IMR-90 (cell line): Measurements from ENCODE around the gene CSRNP3. TPM values are rescaled to one million over a fixed set of nuclear protein-coding genes. Genes with fewer than 3 reads are reported as not detected.

Experiments
- ATAC-seq: fragments of 200-7000 bp; cut with Tn5 transposase; 2 replicates; pipeline ENCODE4 v1.9.1; 2020; ENCODE audit warnings: low read depth, mild to moderate bottlenecking, moderate library complexity
- BruUV-seq: library from RNA; stranded (reverse); fragments of 400-500 nt; replicated peaks from 2 replicates; lab custom pipeline; 2021; lab: Mats Ljungman, UMichigan
- CTCF ChIA-PET: fragments of 300-600 bp; formaldehyde crosslinking; extraction: SDS; loops from one replicate; lab custom pipeline; 2021; ENCODE audit warnings: antibody characterized with exemption; lab: Yijun Ruan, JAX
- POLR2A ChIA-PET: fragments of 300-600 bp; sonication (Branson Sonifier 250); formaldehyde crosslinking; loops from one replicate; lab custom pipeline; 2022; ENCODE audit warnings: antibody characterized with exemption; ENCODE audit not compliant: unreplicated experiment; lab: Charles Lee
- DNase-seq: peaks from one replicate; pipeline ENCODE4 v3.0.0; 2013
- H2AFZ ChIP-seq: replicated peaks from 2 replicates; pipeline ENCODE3; 2013; ENCODE audit warnings: low read length, mild to moderate bottlenecking; ENCODE audit not compliant: poor library complexity
- H2AK5ac ChIP-seq: 2 replicates; pipeline ENCODE4 v1.6.1; 2013; ENCODE audit warnings: low read depth, low read length, inconsistent platforms
- H2AK9ac ChIP-seq: replicated peaks from 2 replicates; pipeline ENCODE3; 2013; ENCODE audit warnings: mild to moderate bottlenecking, low read depth, low read length, moderate library complexity; ENCODE audit not compliant: poor library complexity
- H2BK120ac ChIP-seq: 2 replicates; pipeline ENCODE4 v1.6.1; 2013; ENCODE audit warnings: low read depth, low read length, inconsistent platforms
- H2BK15ac ChIP-seq: 3 replicates; pipeline ENCODE4 v1.6.1; 2013; ENCODE audit warnings: low read depth, low read length, inconsistent platforms
- H2BK20ac ChIP-seq: 2 replicates; pipeline ENCODE4 v1.6.1; 2013; ENCODE audit warnings: low read depth, mild to moderate bottlenecking, inconsistent platforms, low read length, moderate library complexity
- H2BK5ac ChIP-seq: 2 replicates; pipeline ENCODE4 v1.6.1; 2013; ENCODE audit warnings: mild to moderate bottlenecking, low read depth, low read length, inconsistent platforms; ENCODE audit not compliant: poor library complexity, severe bottlenecking
- H3K14ac ChIP-seq: replicated peaks from 2 replicates; pipeline ENCODE4 v1.6.1; 2013; ENCODE audit warnings: low read depth, low read length, inconsistent platforms
- H3K18ac ChIP-seq: 2 replicates; pipeline ENCODE4 v1.6.1; 2013; ENCODE audit warnings: low read depth, low read length, control low read depth
- H3K23ac ChIP-seq: 2 replicates; pipeline ENCODE4 v1.6.1; 2013; ENCODE audit warnings: low read depth, low read length, inconsistent platforms
- H3K27ac ChIP-seq: 2 replicates; pipeline ENCODE4 v1.5.1; 2013; ENCODE audit warnings: mild to moderate bottlenecking, control low read depth, low read length; ENCODE audit not compliant: insufficient read depth
- H3K27me3 ChIP-seq: 2 replicates; pipeline ENCODE4 v1.6.1; 2013; ENCODE audit warnings: low read length; ENCODE audit not compliant: control insufficient read depth, insufficient read depth
- H3K36me3 ChIP-seq: 2 replicates; pipeline ENCODE4 v1.6.1; 2013; ENCODE audit warnings: low read length, mixed read lengths; ENCODE audit not compliant: control insufficient read depth, insufficient read depth
- H3K4ac ChIP-seq: 2 replicates; pipeline ENCODE4 v1.6.1; 2013; ENCODE audit warnings: low read depth, low read length, inconsistent platforms
- H3K4me1 ChIP-seq: 2 replicates; pipeline ENCODE4 v1.6.1; 2013; ENCODE audit warnings: low read length, mixed read lengths; ENCODE audit not compliant: control insufficient read depth, insufficient read depth
- H3K4me2 ChIP-seq: 2 replicates; pipeline ENCODE4 v1.6.1; 2013; ENCODE audit warnings: low read depth, mild to moderate bottlenecking, control low read depth, low read length, moderate library complexity
- H3K4me3 ChIP-seq: 2 replicates; pipeline ENCODE4 v1.5.1; 2013; ENCODE audit warnings: low read depth, mild to moderate bottlenecking, control low read depth, low read length, moderate library complexity; ENCODE audit not compliant: insufficient read depth
- H3K56ac ChIP-seq: 2 replicates; pipeline ENCODE4 v1.6.1; 2013; ENCODE audit warnings: low read length, inconsistent platforms; ENCODE audit not compliant: insufficient read depth; ENCODE audit errors: extremely low read depth
- H3K79me1 ChIP-seq, 2 experiments: 2 replicates each; pipeline ENCODE4 v1.6.1; 2013; ENCODE audit warnings: low read length in 2 of 2, inconsistent platforms in 1 of 2, low read depth in 1 of 2
- H3K9ac ChIP-seq: 2 replicates; pipeline ENCODE4 v1.6.1; 2013; ENCODE audit warnings: low read depth, low read length, control low read depth
- H3K9me1 ChIP-seq: 2 replicates; pipeline ENCODE4 v1.6.1; 2013; ENCODE audit warnings: low read length, inconsistent platforms; ENCODE audit not compliant: insufficient read depth
- H3K9me3 ChIP-seq: 2 replicates; pipeline ENCODE4 v1.6.1; 2013; ENCODE audit warnings: low read length; ENCODE audit not compliant: control insufficient read depth, insufficient read depth
- H4K20me1 ChIP-seq: 2 replicates; pipeline ENCODE4 v1.6.1; 2013; ENCODE audit warnings: low read length, inconsistent platforms; ENCODE audit not compliant: insufficient read depth
- H4K5ac ChIP-seq: 2 replicates; pipeline ENCODE4 v1.6.1; 2013; ENCODE audit warnings: mild to moderate bottlenecking, low read depth, low read length, control low read depth
- H4K8ac ChIP-seq, 2 experiments: 2 replicates each; pipeline ENCODE4 v1.6.1; 2013; ENCODE audit warnings: low read depth in 2 of 2, low read length in 2 of 2, control low read depth in 1 of 2, inconsistent platforms in 1 of 2
- H4K91ac ChIP-seq: 2 replicates; pipeline ENCODE4 v1.6.1; 2013; ENCODE audit warnings: low read depth, low read length, inconsistent platforms; ENCODE audit not compliant: insufficient read depth
- MAFK ChIP-seq: IDR thresholded peaks from 2 replicates; pipeline ENCODE4 v1.6.1; 2012; ENCODE audit warnings: low read depth, low read length, improper control_type of control experiment
- MXI1 ChIP-seq: IDR thresholded peaks from 2 replicates; pipeline ENCODE4 v1.6.1; 2012; ENCODE audit warnings: low read depth, mild to moderate bottlenecking, low read length, moderate library complexity, borderline replicate concordance
- WGBS, 2 experiments: methylation state at CpG; one replicate each; pipeline versions ENCODE4 v1.1.5 to v1.1.7; 2013; ENCODE audit warnings: missing lambda C conversion rate in 2 of 2; ENCODE audit not compliant: insufficient read length in 1 of 2; ENCODE audit errors: extremely low coverage in 2 of 2; 5-methylcytosine and 5-hydroxymethylcytosine counted together
- dilution Hi-C: fragments of 300-500 bp; cut with HindIII; formaldehyde crosslinking; loops from one replicate; pipeline ENCODE4 v1.14.3; 2018; ENCODE audit warnings: low sequenced_read_pairs; ENCODE audit not compliant: unreplicated experiment
- in situ Hi-C: fragments of 300-500 bp; cut with MboI; formaldehyde crosslinking; loops from 3 replicates; pipeline ENCODE4 v1.14.3; 2019; ENCODE audit warnings: low sequenced_read_pairs, inconsistent platforms, mixed read lengths
- intact Hi-C: fragments of 100-400 bp; cut with micrococcal nuclease; formaldehyde crosslinking; loops from 2 replicates; pipeline ENCODE4 v1.10.0; 2022
- polyA plus RNA-seq, 3 experiments: library from polyadenylated mRNA; depleted of rRNA; stranded (reverse); fragments of >200 nt; gene quantifications; 2 replicates each; pipeline ENCODE4 v1.2.3, GENCODE V29; 2012; ENCODE audit warnings: low replicate concordance in 1 of 3
- total RNA-seq: library from RNA; depleted of rRNA; stranded (reverse); fragments of >200 nt; gene quantifications from 2 replicates; pipeline ENCODE4 v1.2.3, GENCODE V29; 2012

CSRNP3 gene
- total and polyA plus RNA-seq, 2 of the 4 experiments (the other 2 are of a cell fraction), result 0.21 to 0.72 TPM

DNA sequence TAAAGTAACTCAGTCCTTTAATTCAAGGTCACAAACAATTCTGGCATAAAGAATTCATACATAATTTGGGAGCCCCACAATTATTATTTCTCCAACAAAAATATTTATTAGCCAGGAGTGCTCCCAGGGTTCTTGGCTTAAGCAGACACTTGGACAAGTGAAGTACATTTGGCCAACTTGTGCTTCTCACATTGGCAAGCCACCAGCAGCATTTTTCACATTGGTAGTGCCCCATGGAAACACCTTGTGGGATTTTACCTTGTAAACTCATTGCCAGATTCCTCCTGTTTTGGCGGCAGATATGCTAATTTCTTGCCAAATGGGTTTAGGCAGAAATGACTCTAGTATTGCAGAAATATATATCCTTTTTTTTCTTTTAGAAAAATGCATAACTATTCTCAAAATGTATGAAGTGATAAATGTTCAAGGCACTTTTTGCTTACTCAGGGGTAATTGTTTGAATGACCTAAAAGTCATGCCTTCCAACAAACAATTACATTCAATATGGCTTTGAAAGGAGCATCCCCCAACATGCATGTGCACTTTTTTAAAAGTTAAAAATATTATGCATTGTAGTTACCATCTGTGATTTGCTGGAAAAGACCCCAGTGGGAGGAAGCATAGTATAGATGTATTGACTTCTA lies 113.5 kb downstream of the CSRNP3 start:
- DNase-seq (no peak), ATAC-seq (no peak)
- no peaks in the 10 kb centered on the region for H4K20me1 ChIP-seq
- no peaks in the 10 kb centered on the region for H3K9me1 ChIP-seq
- dilution Hi-C loops, result no loop called here
- no peak overlapping the region for H2BK15ac ChIP-seq
- no peak overlapping the region for H3K23ac ChIP-seq
- H3K18ac ChIP-seq, result no peak overlapping the region
- no peak overlapping the region for H2BK20ac ChIP-seq
- no TSS peak for BruUV-seq
- intact Hi-C loops, result loop anchor here (2.0 kb wide), 1 partner anchor 18 kb away; no protein-coding TSS in a partner anchor
- ChIA-PET CTCF (interaction anchor here (1.1 kb wide), 1 partner anchor 13 kb away, joined by 3 read pairs; no protein-coding TSS in a partner anchor), POLR2A (no interaction called here)
- H3K27me3 ChIP-seq, result no peaks in the 10 kb centered on the region
- H4K8ac ChIP-seq, result no peak overlapping the region
- TF ChIP-seq MXI1 (no peak), MAFK (peak; percentile 70)
- no peak overlapping the region for H3K14ac ChIP-seq
- no CpG with 5 or more reads among the region's 1 CpG for WGBS, 2 experiments
- H3K79me1 ChIP-seq, result no peaks in the 10 kb centered on the region
- H3K27ac ChIP-seq, result no peak overlapping the region
- no peaks in the 10 kb centered on the region for H3K9me3 ChIP-seq
- no peak overlapping the region for H4K5ac ChIP-seq
- H3K4me2 ChIP-seq, result no peak overlapping the region
- H3K36me3 ChIP-seq, result no peaks in the 10 kb centered on the region
- H3K4me1 ChIP-seq, result no peaks in the 10 kb centered on the region
- no peak overlapping the region for H2AFZ ChIP-seq
- no peak overlapping the region for H3K4ac ChIP-seq
- in situ Hi-C loops, result no loop called here
- H3K4me3 ChIP-seq, result no peak overlapping the region
- no peak overlapping the region for H2BK120ac ChIP-seq
- no peak overlapping the region for H4K91ac ChIP-seq
- no peak overlapping the region for H2AK5ac ChIP-seq
- H2AK9ac ChIP-seq, result no peak overlapping the region
- H2BK5ac ChIP-seq, result no peak overlapping the region
- H3K9ac ChIP-seq, result no peak overlapping the region
- H3K56ac ChIP-seq, result no peak overlapping the region
